COR-L47 (cell line): ENCODE measurements around the gene C1QTNF5.

ENCODE experiments used
- DNase-seq: peaks from one replicate; lab custom pipeline; 2025; lab: John Stamatoyannopoulos, UW

The C1QTNF5 gene

DNA sequence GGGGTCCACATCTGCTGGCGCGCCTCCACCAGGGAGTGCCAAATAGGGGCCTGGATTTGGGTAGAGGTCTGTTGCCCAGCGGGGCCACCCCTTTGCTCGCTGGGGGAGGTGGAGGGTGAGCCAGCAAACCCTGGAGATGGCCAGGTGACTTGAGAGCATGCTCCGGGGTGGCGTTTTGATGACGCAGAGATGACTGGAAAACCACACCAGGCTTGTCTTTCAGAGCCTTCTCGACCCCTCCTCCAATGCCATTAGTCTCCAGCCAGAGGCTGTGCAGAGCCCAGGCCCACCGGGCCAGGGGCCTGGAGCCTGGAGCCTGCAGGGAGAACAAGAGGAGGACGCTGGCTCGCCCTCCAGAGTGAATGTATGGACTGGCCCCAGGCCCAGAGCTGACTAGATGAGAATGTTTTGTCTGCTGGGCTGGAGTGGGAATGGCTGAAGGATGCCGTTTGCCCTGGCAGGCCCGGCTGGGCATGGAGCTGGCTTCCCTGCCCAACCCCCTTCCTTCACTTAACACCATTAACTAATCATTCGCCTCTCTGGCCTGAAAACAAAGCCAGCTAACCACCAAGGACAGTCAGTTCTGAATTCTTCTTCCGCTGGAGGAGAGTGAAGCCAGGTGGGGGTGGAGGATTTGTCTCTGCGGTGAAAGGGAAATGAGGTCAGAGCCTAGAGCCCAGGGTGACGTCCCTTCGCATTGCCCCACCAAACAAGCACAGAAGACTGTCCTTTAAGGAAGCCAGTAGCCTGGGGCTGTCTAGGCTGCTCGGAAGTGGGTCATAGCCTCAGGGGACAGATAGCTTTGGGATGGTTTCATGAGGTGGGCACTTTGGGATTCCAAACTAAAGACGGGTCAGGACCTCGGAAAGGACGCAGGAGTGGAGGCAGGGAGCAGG, 22.2 kb downstream of the C1QTNF5 start:
- DNase-seq = no peak

DNA sequence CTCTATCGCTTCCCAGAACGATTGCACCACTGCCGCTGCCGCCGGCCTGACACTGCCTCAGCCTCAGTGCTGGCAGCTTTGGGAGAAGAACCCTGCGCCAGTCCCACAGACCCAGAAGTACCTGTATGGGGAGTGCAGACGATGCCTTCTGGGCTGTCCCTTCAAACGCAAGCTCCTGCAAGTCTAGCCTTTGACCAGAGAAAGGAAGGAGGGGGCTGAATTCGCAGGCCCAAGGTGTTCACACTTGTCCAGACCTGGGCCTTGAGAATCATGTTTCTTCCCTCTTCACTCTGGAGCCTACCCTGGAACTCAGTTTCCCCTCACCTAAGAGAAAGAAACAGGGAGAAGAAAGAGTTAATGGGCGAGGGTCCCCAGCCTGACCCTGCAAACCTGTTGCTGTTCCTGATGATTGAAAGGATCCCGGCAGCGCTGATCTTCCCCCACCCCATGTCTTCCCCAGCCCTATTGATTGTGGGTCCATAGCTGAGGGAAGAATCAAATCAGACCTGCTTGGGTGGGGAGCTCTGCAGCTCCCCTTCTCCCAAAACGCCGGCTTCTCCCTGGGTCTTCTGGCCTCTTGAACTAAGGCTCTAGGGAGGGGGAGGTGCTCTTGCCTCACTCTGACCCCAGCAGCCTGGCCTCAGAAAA, 23.0 kb downstream of the C1QTNF5 start:
- no peak for DNase-seq

DNA sequence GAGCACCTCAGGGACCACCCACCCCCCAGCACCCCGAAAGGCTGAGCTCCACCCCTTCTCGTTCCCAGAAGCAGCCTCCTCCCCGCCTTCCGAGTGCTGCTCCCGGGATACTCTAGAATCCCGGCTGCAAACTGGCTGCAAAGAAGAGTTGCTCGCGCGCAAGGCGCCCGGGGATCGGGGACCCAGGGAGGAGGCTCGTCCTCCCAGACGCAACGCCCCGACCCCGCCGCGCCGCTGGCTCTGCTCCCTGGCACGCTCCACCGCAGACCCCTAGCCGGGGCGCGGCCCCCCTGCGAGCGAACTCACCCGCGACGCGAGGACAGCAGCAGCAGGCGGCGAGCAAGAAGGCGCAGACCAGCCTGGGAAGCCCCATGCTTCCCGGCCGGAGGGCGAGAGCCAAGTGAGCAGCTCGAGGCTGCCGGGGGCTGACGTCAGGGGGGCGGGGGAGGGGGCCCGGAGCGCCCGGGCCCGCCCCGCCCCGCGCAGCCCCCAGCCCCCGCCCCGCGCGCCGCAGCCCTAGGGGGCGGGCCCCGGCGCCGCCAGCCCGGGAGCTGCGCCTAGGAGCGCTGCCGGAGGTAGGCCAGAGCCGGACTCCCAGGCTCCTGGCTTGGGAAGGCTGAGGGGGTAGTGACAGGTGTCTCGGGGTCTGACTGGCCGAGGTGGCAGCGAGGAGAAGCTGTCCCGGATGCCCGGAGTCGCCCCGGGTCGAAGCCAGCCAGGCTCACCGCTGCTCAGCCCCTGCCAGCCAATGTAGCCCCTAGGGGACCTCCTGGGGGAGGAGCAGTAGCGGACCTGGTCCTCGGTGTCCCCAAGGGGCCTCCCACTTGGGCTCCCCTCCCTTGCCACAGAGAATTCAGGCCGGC, 23.7 kb downstream of the C1QTNF5 start, which contains the start of gene MCAM:
Gene MCAM, minus strand, starts transcription at position 402 of the 863 bp plus-strand sequence. Its CDS starts 29 bp downstream, at position 373.
- no peak for DNase-seq

DNA sequence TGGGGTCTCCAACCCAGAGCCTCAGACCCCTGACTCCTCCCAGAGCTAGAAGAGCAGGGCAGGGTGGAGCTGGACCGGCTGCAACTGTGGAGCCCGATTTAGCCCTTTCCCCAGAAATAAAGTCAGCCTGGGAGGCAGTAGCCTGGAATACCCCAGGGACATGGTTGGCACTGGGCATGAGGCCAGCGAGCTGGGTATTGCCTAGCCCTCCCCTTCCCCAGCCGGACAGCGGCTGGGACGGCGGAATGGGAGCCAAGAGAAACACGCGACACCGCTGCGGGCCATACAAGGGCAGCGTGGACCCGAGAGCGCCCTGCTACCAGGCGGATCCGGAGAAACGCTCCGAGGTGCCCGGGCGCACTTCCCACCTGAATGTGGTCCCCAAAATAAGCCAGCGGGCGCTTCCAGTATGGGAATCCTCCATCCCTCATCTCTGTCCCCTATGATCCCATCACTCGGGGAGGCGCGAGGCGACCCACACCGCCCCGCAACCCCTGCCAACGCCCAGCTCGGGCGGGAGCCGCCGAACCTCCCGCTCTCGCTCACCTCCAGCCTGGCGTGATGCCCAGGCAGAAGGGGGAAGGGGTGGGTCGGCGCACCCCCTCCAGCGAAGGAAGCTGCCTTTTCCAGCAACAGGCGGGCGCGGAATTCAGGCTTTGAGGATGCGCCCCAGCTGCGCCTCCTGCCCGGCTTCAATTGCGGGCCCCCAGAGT, 24.5 kb downstream of the C1QTNF5 start:
- peak; percentile 77 for DNase-seq

DNA sequence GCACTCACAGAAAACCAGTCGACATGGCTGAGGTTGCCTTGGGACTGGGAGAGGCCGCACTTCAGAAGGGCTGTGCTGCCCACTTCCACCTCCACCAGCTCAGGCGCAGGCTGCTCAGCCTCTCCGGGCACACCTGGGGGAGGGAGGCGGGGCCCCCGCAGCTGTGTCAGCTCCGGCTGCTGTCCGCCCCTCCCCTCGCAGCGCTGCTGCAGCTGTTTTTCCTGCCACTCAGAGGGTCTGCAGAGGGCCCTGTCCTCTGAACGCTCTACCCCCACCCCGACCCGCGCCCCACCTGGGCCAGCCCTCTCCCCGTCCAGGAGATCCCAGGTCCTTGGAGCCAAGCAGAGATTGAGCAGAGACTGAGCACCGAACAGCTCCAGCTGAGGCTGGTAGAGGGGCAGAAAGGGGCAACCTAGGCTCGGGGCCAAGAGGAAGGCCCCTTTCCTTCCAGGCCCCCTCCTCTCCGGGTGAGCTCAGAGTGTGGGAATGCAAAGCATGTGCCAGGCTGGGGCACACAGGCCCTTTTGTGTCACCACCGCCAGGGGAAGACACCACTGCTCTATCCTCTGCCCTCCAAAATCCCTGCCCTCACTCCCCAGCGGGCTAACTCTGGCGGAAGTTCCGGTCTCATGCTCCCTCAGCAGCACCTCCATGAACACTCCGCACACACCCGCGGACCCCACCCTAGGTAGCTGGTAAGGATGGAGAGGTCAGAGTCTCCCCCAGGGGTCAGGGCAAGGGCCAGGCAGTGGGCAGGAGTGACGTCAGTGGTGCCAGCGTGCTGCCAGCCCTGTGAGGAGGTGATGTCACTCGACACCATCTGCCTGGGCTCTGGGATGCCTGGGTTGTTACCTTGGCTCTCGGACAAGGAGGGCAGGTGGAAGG, 25.3 kb downstream of the C1QTNF5 start:
- DNase-seq = peak; percentile 41

DNA sequence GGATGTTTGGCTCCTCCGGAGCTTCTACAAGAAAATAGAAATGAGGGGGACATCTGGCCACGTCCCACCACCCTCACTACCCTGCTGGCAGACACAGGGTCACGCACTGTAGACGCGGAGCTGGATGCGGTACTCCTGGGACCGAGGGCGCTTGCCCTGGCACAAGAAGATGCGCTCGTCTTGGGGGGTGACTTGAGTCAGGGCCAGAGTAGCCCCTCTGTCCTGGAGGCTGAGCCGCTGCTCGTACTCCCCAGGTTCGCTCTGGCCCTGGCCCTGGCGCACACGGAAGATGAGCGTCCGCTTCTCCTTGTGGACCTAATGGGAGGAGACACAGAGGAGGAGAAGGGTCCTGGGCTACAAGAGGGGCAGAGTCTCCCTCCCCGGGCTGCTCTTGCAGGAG, 26.0 kb downstream of the C1QTNF5 start:
- no peak for DNase-seq

DNA sequence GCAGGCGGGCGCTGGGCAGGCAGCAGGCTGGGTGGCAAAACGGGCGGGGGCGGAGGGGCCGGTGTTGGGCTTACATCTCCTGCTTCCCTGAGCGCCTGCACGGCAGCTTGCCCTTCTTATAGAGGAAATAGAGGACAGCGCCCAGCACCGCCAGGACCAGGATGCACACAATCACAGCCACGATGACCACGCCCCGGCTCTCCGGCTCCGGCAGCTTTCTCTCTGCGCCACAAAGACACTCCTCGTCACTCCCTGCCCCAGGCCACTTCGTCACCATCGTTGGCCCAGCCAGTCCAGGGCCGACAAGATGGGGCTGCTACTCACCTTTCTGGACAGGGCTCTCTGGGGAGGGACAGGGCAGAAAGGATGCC, 30.0 kb downstream of the C1QTNF5 start:
- no peak for DNase-seq

DNA sequence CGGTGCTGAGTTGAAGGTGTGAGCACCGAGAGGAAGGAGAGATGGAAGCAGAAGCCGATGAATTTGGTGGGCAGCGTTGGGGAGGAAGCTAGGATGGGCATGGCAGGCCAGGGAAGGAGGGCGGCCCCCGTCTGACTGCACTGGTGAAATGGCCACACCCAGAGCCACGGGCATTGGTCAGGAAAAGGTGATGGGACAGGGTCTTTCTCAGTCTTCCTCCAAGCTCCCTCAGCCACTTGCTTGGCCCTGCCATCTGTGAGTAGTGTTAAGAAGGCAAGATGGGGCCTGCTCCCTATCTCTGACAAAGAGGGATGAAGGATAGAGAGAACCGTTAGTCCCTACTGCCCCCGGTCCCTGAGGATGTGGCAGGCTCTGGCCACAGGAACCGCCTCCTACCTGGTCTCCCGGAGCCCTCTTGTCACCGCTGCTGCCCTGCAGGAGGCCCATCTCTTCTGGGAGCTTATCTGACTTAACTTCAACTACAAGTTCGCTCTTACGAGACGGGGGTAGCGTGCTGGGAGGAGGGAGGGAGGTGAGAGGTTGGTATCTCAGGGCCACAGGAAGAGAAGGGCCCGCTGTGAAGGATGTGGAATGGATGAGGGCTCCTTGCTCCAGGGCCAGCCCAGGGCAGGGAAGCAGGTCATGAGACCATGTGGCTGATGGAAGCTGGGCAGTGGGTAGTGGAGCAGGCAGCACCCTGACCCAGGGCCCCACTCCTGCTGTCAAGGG, 30.6 kb downstream of the C1QTNF5 start:
- no peak for DNase-seq

DNA sequence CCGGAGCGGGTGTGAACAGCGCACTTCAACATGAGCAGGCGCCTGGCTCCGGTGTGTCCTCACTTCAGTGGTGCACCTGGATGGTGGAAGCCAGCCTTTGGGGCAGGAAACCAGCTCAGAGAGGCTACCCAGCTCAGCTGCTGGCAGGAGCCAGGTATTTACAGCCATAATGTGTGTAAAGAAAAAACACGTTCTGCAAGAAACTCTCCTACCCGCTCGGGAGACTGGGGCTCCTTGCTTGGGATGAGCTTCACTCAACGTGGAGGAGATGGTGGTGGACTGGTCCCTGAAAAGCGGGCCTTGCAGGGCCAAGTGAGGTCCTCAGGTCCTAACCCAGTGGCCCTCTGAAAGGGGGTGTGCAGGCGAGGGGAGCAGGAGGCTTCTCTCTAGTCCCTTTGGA, 31.3 kb downstream of the C1QTNF5 start:
- no peak for DNase-seq

DNA sequence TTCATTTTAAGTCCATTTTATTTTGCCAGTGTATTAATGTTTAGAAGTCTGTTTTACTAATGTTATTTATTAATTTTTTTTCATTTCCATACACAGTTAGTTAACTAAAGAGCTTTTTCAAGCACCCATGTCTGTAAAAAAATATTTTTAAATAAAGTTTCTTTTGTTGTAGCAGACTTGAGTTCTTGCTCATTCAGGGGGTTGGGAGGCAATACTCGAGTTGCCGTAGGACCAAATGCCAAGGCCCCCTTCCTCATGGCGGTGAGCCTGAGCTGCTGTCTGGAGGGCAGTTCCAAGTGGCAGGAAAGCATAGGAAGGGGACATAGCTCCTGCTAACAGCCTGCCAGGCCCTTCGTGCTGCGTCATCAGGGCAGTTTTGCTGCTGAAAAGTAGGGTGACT, 32.7 kb downstream of the C1QTNF5 start:
- no peak for DNase-seq

DNA sequence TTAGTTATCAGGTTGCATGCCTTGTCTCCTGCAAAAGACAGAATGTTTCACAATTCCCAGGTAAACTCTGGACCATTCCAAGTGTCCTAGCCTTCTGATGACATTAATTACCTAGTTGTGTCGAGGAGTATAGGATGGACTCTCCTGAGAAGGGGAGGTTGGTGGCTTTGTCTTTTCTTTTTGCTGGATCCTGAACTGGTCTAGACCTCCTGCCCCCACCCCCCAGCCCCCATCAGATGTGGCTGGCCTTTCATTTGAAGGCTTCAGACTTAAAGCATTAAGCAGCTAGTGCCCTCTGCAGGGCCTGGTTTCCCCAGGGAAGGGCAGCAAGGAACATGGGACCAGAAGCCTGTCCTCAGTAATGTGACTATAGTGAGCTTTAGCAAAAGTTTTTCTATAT, 33.5 kb downstream of the C1QTNF5 start:
- no peak for DNase-seq

DNA sequence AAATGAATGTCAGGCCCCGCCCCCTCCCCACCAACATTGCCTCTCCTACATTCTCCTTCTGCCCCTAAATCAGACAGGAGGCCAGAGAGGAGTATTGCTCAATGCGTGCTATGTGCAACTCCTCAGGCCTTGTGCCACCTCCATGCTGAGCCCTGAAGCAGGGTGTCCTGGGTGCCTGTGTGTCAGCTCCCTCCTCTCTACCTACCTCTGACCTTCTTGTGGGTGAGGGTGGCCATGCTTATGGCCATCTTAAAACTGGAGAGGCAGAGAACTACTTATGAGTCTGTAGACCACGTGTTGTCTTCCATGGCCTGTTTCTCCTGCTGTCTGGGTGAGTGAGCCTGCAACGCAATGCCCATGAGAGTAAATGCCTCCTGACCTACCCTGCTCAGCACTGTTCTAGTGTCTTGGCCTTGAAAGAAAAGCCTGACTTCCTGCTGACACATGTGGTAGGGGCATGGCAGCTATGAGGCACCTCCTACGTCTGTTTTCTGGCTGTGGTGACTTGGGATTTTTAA, 34.3 kb downstream of the C1QTNF5 start:
- no peak for DNase-seq

DNA sequence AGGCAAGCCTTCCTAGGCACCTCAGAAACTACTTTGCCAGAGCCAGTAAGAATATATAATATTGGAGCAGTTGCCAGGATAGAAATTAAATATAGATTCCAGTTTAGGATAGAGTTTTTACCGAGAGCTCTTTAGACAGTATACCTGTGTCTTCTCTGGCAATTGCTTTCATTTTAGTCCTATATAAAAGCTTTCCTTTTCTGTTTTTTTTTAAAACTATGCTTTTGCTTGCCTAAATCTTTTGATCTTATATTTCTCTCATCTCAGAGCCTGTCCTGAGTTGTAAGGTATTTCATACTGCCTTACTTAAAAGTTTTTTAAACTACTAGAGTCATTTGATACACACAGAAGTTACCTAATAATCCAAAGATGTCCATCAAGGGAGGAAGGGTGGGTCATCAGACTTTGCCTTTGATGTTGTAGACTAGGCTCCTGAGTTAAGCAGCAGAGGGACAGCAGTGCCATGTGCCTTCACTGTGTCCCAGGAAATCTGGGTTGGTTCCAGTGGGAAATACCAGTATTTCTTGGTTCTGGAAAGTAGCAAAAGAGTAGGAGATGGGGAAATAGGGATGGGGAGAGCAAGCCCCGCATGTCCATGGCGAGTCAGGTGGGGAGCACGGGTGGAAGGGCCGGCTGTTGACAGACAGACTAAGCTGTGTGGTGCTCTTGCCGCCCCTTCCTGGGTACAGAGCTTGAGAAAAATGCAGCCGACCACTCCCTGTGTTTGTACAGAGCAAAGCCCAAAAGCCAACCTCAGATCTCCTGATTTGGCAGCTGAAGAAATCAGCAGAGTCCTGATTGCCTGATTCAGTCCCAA, 34.9 kb downstream of the C1QTNF5 start:
- DNase-seq = no peak

DNA sequence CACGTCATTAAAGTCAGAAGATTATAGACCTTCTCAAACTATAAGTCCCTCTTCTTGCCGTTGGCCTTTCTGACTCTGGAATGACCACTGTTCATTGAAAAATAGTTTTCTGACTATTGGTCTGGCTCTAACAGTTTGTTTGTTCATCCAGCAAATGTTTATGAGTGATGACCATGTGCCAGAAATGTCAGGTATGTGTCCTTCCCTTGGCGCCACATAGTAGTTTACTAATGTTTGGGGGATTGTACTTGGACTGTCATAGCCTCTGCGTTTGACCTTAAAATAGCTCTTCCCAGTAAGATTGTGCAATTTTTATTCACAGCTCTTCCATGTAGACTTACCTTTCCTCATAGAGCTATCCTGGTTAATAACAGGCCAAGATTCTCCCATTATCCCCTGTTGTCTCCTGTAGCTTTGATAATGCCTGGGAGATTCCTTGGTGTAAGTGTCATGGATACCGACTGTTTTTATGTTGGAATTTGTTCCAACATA, 37.4 kb downstream of the C1QTNF5 start:
- DNase-seq = no peak

DNA sequence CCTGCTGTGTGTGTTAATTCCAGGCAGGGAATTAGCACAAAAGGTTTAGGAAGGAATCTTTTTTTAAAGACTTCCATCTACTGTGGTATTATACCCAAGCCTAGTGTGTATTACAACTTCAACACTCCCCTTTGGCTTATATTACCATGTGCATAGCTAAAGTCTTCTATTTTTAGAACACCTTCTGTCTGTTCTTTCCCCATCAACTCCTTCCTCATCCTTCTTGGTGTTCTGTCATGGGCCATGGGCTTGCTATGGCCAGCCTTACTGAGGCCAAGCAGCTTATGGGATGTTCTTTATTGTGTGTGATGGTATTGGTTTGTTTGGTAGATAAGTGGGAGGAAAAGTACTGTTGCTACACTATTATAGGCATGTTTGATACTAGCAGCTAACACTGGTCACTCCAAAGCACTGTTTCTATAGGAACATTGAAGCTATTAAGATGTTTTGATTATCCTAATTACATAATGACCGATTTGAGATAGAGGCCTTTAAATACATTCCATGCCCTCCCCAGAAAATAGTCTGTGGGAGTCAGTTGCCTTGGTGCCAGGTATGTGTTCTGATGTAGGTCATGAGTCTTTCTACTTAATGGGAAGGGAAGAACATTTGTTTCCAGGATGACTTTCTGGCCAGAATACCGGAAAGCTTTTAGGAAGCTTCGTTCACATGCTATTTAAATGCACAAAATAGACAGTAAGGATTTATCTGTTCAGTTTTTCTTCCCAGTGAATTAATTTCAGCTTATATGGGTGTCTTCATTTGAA, 40.3 kb downstream of the C1QTNF5 start:
- no peak for DNase-seq

DNA sequence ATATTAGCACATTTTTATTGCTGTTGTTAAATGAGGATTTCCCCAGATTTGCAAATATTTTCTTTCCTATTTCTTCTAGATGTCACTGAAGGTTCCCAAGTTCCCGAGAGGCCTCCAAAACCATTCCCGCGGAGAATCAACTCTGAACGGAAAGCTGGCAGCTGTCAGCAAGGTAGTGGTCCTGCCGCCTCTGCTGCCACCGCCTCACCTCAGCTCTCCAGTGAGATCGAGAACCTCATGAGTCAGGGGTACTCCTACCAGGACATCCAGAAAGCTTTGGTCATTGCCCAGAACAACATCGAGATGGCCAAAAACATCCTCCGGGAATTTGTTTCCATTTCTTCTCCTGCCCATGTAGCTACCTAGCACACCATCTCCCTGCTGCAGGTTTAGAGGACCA, 41.3 kb downstream of the C1QTNF5 start:
- no peak for DNase-seq

DNA sequence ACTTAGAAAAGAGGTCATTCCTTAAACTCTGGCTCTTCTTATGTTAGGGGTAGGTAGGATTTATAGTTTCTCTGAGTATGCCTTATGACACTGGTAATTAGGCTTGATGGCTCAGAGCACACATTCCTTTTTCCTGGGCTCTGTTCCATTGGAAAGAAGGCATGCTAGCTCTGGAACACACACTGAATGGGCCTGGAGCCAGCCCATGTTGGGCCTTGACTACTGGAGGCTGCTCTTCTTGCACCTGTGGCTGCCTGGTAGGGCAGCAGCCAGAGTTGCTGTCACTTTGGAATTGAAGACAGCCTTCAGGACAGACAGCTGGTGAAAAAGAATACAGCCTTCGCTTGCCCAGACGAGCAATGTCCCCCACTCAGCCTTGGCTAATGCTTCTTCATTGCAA, 42.0 kb downstream of the C1QTNF5 start:
- DNase-seq = no peak

DNA sequence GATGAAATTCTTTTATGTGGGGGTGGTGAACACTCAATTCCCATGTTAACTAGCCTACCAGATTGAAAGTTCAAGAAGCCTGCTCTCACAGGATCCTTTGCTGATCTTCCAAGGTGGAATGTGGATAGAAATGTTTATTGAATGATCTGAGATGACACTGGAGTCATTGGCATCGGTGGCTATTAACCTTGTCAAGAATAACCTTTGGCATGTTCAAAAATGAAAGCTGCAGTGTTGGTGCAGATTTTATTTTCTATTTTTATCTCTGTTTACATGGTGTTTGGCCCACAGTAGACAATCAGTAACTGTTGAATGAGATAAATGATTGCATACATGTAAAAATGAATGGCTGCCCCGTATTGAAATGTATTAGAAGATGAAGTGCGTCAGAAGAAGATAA, 42.7 kb downstream of the C1QTNF5 start:
- no peak for DNase-seq
